RWPE1 (cell line): Measurements from ENCODE around the gene B3GALT4.
"Not testable (repeated sequence)": the region's sequence is repeated elsewhere in the genome, so short reads cannot be mapped to it uniquely, and the experiment has no call there.

Experiments used
- CTCF ChIA-PET: fragments of 350-600 bp; sonication (Branson Sonifier 250); formaldehyde crosslinking; extraction: SDS; loops from one replicate; lab custom pipeline; 2021; lab: Yijun Ruan, JAX
- POLR2A ChIA-PET: fragments of 400-600 bp; formaldehyde crosslinking; extraction: SDS; loops from one replicate; lab custom pipeline; 2020; ENCODE audit warnings: antibody characterized with exemption; ENCODE audit not compliant: low non-redundant PET; lab: Yijun Ruan, JAX
- DNase-seq: peaks from one replicate; pipeline ENCODE4 v3.0.0; 2012; ENCODE audit warnings: low spot score
- H3K27ac ChIP-seq: fragments of 450-650 bp; 2 replicates; pipeline ENCODE4 v1.5.1; 2017
- CTCF ChIP-seq: fragments of 450-650 bp; conservative IDR thresholded peaks from 2 replicates; pipeline ENCODE4 v1.5.1; 2017; ENCODE audit warnings: low read depth, mild to moderate bottlenecking

The B3GALT4 gene

GRCh38 chr6:33250731-33251130 is 26.2 kb upstream of the B3GALT4 start:
- ChIA-PET CTCF (no interaction called here), POLR2A (interaction anchor here (1.8 kb wide), 1 partner anchor 279 kb away, joined by 8 read pairs; no protein-coding TSS in a partner anchor)
- no peak for TF ChIP-seq CTCF
- DNase-seq, result no peak
- H3K27ac ChIP-seq, result peak overlapping the region; percentile 99

GRCh38 chr6:33251395-33252012 is 25.4 kb upstream of the B3GALT4 start:
- no peak for DNase-seq
- CTCF ChIA-PET, result interaction anchor here (0.7 kb wide), 1 partner anchor 345 kb away, joined by 3 read pairs; no protein-coding TSS in a partner anchor
- TF ChIP-seq CTCF, result no peak
- POLR2A ChIA-PET, result no interaction called here
- peak overlapping the region; percentile 99 for H3K27ac ChIP-seq

- CTCF ChIA-PET, result no interaction called here
- no peak overlapping the region for H3K27ac ChIP-seq
- POLR2A ChIA-PET, result no interaction called here
- no peak for DNase-seq
- no peak for TF ChIP-seq CTCF
Observed at GRCh38 chr6:33252759-33253158, 24.2 kb upstream of the B3GALT4 start.

GRCh38 chr6:33254591-33254990 is 22.3 kb upstream of the B3GALT4 start:
- POLR2A ChIA-PET, result no interaction called here

GRCh38 chr6:33259032-33259431 is 17.9 kb upstream of the B3GALT4 start:
- CTCF ChIA-PET, result interaction anchor here (0.8 kb wide), 1 partner anchor 796 kb away, joined by 6 read pairs; no protein-coding TSS in a partner anchor
- POLR2A ChIA-PET, result interaction anchor here (0.6 kb wide), 1 partner anchor 49 kb away, joined by 4 read pairs; no protein-coding TSS in a partner anchor
- no peak for TF ChIP-seq CTCF

More at GRCh38 chr6:33254591-33254990, 22.3 kb upstream of the B3GALT4 start:
- peak overlapping the region; percentile 52 for H3K27ac ChIP-seq
- no peak for TF ChIP-seq CTCF
- DNase-seq, result no peak
- CTCF ChIA-PET, result no interaction called here

GRCh38 chr6:33262490-33262889 is 14.4 kb upstream of the B3GALT4 start:
- POLR2A ChIA-PET, H3K27ac ChIP-seq, DNase-seq: not testable (repeated sequence)
- CTCF ChIA-PET, result interaction anchor here (0.6 to 0.7 kb wide), 2 partner anchors 136 to 296 kb away, joined by 3 read pairs; no protein-coding TSS in a partner anchor

More at GRCh38 chr6:33259032-33259431, 17.9 kb upstream of the B3GALT4 start:
- no peak for DNase-seq
- no peak overlapping the region for H3K27ac ChIP-seq

GRCh38 chr6:33264015-33264414 is 12.9 kb upstream of the B3GALT4 start:
- no peak for DNase-seq
- ChIA-PET CTCF (no interaction called here), POLR2A (no interaction called here)
- no peak for TF ChIP-seq CTCF
- H3K27ac ChIP-seq, result peak overlapping the region; percentile 18
